ENCODE measurements around the gene SOS1.

DNA sequence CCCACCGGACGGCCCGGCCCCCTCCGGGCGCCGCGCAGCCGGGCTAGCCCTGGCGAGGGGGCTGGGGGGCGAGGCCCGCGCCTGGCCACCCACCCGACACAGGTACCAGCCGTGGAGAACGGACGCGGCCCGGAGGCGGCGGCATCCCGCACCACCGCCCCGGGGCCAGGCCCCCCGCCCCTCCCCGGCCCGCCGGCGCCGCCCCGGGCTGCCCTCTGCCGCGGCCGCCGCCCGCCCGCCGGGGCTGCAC is 405 bp downstream of the SOS1 start:
- TF ChIP-seq, protein P1, sequence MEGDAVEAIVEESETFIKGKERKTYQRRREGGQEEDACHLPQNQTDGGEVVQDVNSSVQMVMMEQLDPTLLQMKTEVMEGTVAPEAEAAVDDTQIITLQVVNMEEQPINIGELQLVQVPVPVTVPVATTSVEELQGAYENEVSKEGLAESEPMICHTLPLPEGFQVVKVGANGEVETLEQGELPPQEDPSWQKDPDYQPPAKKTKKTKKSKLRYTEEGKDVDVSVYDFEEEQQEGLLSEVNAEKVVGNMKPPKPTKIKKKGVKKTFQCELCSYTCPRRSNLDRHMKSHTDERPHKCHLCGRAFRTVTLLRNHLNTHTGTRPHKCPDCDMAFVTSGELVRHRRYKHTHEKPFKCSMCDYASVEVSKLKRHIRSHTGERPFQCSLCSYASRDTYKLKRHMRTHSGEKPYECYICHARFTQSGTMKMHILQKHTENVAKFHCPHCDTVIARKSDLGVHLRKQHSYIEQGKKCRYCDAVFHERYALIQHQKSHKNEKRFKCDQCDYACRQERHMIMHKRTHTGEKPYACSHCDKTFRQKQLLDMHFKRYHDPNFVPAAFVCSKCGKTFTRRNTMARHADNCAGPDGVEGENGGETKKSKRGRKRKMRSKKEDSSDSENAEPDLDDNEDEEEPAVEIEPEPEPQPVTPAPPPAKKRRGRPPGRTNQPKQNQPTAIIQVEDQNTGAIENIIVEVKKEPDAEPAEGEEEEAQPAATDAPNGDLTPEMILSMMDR (IDR thresholded peaks at IDR 0.05 in 4 of 5, conservative IDR thresholded peaks at IDR 0.05 in 1 of 5), result no peak
- no peak for TF ChIP-seq POLR2A (IDR thresholded peaks at IDR 0.05)

Measured in gastrocnemius medialis (tissue), 4 donors.